GM12878 (cell line): ENCODE measurements around the gene GPC6.

ENCODE experiments used
- CBX3 ChIP-seq: fragments of 200-600 bp; sonication (generic); IDR thresholded peaks from 2 replicates; pipeline ENCODE4 v1.6.1; 2016; ENCODE audit warnings: low read depth, borderline replicate concordance
- CTCF ChIP-seq, 3 experiments: IDR thresholded peaks in 2 of 3; conservative IDR thresholded peaks in 1 of 3; 2 replicates each; pipeline ENCODE4 v1.5.1; 2011; ENCODE audit warnings: low read depth in 3 of 3, low read length in 3 of 3, mild to moderate bottlenecking in 3 of 3, control low read depth in 2 of 3, moderate library complexity in 2 of 3, inconsistent platforms in 1 of 3, mixed read lengths in 1 of 3; ENCODE audit not compliant: control insufficient read depth in 2 of 3, insufficient read depth in 1 of 3; ENCODE audit errors: extremely low read depth in 1 of 3
- EZH2 ChIP-seq: IDR thresholded peaks from 2 replicates; pipeline ENCODE4 v1.6.1; 2012; ENCODE audit warnings: low read depth, mild to moderate bottlenecking, control low read depth, inconsistent platforms, low read length, borderline replicate concordance; ENCODE audit not compliant: control insufficient read depth
- KDM1A ChIP-seq: fragments of 200-600 bp; sonication (generic); IDR thresholded peaks from 2 replicates; pipeline ENCODE4 v1.6.1; 2016; ENCODE audit warnings: borderline replicate concordance

DNA sequence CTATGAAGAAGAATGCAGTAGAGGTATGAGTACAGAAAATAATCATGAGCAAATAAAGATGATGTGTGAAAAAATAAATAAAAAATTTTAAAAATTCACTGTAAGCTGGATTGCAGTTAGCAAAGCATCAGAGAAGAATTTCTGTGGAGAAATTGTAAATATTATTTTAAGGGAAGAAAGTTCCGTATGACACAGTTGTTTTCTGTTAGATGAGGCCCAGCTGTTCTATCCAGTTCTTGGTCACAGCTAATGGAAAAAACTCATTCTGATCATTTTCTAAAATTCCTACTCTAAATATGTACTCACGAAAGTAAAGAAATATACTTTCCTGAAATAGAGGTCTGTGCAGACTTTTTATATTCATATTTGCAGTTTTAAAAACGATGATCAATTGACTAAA lies 674.1 kb downstream of the GPC6 start:
- no peak for TF ChIP-seq CTCF (IDR thresholded peaks at IDR 0.05 in 2 of 3, conservative IDR thresholded peaks at IDR 0.05 in 1 of 3; ENCODE audit: control insufficient read depth in 2 of 3, extremely low read depth in 1 of 3, insufficient read depth in 1 of 3, low read depth in 3 of 3, low read length in 3 of 3)
- no peak for TF ChIP-seq EZH2
- TF ChIP-seq CBX3 = no peak
- no peak for TF ChIP-seq KDM1A
